GM21390 (cell line): Measurements from ENCODE around the gene RBMXL2.

Source experiments
- ATAC-seq: cut with Tn5 transposase; IDR thresholded peaks from one replicate; pipeline ENCODE4 v1.9.1; 2021; ENCODE audit not compliant: unreplicated experiment

Gene RBMXL2

DNA sequence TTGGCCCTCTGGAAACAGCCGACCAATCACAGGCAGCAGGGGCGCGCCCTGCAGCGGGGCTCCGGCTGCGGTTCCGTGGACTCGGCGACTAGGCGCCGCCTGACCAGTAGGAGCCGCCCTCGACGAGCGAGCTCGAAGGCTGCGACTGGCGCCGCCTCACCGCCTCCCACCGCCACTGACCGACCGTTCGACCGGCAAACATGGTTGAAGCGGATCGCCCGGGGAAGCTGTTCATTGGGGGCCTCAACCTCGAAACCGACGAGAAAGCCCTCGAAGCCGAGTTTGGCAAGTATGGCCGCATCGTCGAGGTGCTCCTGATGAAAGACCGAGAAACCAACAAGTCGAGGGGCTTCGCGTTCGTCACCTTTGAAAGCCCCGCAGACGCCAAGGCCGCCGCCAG, at the start of gene RBMXL2:
RBMXL2 (plus strand) TSS at position 78 of the 400 bp plus-strand sequence; CDS start at position 201, 123 bp downstream.
- no peak for ATAC-seq

GRCh38 chr11:7046474-7047175, 42.2 kb upstream of the RBMXL2 start:
- ATAC-seq = no peak

DNA sequence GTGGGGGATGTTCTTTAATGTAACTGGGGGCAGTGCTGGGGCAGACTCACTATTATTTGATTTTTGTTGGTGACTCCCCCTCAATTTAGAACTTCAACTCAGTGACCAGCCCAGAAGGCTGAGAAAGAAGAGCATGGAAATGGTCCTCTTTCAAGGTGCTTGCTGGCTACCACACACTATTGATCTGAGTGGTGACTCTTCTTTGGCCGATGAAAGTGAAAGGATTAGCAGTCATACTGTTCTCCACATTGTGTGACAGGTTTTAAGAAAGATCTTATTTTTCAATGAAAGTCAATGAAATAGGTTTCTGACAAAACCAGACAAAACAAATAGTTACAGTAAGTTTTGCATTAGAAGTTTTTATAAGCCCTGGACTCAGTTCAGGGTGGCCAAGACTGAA, 38.6 kb upstream of the RBMXL2 start:
- ATAC-seq = no peak

- no peak for ATAC-seq
Measured at GRCh38 chr11:7056828-7057513, 31.8 kb upstream of the RBMXL2 start.

GRCh38 chr11:7057641-7058040, 31.2 kb upstream of the RBMXL2 start:
- no peak for ATAC-seq

DNA sequence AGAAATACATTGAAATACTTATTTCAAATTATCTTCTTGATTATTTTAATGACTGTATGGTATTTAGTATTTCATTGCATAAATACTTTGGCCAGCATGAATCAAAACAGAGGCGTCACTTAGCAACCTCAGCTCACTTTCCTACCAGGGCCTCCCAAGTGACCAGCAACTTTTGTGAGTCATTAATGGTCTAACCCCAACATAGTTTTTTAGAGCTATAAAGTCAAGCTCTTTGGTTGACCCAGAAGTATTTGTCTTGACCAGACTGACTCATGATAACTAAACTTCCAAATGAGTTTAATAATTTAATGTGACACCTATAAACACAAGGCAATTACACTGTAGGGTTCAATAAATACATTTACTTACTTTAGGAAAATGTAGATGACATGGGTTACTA, 27.9 kb upstream of the RBMXL2 start:
- ATAC-seq = no peak

DNA sequence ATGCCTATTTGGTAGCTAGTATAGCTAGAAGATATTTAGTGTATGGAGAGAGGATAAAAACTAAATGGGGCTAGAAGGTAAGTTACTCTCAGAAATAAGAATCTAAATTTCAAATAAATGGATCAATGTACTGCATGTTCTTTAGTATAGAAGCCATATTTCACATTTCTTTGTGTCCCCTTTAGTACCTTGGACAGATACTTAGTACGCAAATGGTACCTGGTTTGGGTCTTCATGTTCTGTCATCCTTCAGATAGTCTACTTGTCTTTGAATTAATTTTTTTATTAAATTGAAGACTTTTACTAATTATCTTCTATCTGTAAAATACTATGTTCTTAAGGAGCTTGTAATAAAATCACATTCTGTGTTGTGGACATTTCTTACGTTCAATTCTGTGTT, 26.3 kb upstream of the RBMXL2 start:
- no peak for ATAC-seq

DNA sequence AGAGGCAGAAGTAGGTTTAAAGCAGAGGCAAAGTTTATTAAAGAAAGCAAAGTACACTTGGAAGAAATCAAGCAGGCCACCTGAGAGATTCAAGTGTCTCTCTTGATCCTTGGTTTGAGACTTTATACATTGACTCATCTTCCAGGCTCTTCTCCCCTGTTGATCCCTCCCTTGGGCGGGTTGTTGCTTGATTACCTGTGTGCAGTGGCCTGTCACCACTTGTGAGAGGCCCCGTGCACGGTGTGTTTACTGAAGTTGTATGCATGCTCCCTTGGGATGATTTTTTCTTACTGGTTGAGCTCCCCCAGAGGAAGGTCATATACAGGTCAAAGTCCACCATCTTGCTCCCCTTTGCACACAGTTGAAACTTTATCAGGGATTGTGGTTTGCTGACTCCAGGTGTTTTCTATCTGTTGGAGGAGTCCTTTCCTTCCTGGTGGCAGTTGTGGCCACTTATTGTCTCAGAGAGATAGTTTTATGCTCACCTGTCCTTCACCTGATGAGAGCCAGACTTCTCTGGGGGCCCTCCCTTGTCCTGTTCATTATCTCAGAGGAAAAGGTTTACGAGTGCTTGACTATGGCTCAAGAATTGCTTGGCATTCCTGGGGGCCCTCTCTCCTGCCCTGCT, 16.3 kb upstream of the RBMXL2 start:
- ATAC-seq = no peak

- ATAC-seq = no peak
Measured at GRCh38 chr11:7077101-7077500, 11.7 kb upstream of the RBMXL2 start.

- ATAC-seq = no peak
Measured at GRCh38 chr11:7079545-7080135, 9.2 kb upstream of the RBMXL2 start.

GRCh38 chr11:7080900-7081299, 7.9 kb upstream of the RBMXL2 start:
- ATAC-seq = no peak

DNA sequence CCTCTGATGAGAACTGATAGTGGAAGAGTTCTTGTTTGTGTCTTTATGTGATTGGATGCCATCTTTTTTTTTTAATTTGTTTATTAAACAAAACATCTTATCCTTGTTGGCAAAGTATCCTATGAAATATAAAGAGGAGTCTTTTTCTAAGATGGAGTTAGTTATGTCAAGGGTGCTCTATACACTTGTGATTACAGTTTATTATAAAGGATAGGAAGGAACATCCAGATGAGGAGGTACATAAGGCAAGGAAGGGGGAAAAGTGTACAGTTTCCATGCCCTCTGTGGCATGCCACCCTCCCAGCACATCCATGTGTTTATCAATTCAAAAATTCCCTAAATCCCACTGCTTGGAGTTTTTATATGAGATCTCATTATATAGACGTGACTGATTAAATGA, 7.4 kb upstream of the RBMXL2 start:
- ATAC-seq = no peak

GRCh38 chr11:7089328-7090251, 792 bp downstream of the RBMXL2 start:
- no peak for ATAC-seq

- peak; percentile 75 for ATAC-seq
Measured at GRCh38 chr11:7098235-7098832, 9.5 kb downstream of the RBMXL2 start.

- no peak for ATAC-seq
Measured at GRCh38 chr11:7115780-7116179, 27.0 kb downstream of the RBMXL2 start.

- ATAC-seq = no peak
Measured at GRCh38 chr11:7116370-7116769, 27.6 kb downstream of the RBMXL2 start.

GRCh38 chr11:7138051-7138450, 49.3 kb downstream of the RBMXL2 start:
- no peak for ATAC-seq
